IMR-90 (cell line): ENCODE results near the gene SGK1. TPM values are rescaled to one million over a fixed set of nuclear protein-coding genes. Genes with fewer than 3 reads are reported as not detected.

ENCODE experiments used
- ATAC-seq: fragments of 200-7000 bp; cut with Tn5 transposase; 2 replicates; pipeline ENCODE4 v1.9.1; 2020; ENCODE audit warnings: low read depth, mild to moderate bottlenecking, moderate library complexity
- BruUV-seq: library from RNA; stranded (reverse); fragments of 400-500 nt; replicated peaks from 2 replicates; lab custom pipeline; 2021; lab: Mats Ljungman, UMichigan
- CTCF ChIA-PET: fragments of 300-600 bp; formaldehyde crosslinking; extraction: SDS; loops from one replicate; lab custom pipeline; 2021; ENCODE audit warnings: antibody characterized with exemption; lab: Yijun Ruan, JAX
- POLR2A ChIA-PET: fragments of 300-600 bp; sonication (Branson Sonifier 250); formaldehyde crosslinking; loops from one replicate; lab custom pipeline; 2022; ENCODE audit warnings: antibody characterized with exemption; ENCODE audit not compliant: unreplicated experiment; lab: Charles Lee
- DNase-seq: peaks from one replicate; pipeline ENCODE4 v3.0.0; 2013
- H2AFZ ChIP-seq: replicated peaks from 2 replicates; pipeline ENCODE3; 2013; ENCODE audit warnings: low read length, mild to moderate bottlenecking; ENCODE audit not compliant: poor library complexity
- H2AK5ac ChIP-seq: 2 replicates; pipeline ENCODE4 v1.6.1; 2013; ENCODE audit warnings: low read depth, low read length, inconsistent platforms
- H2AK9ac ChIP-seq: replicated peaks from 2 replicates; pipeline ENCODE3; 2013; ENCODE audit warnings: mild to moderate bottlenecking, low read depth, low read length, moderate library complexity; ENCODE audit not compliant: poor library complexity
- H2BK120ac ChIP-seq: 2 replicates; pipeline ENCODE4 v1.6.1; 2013; ENCODE audit warnings: low read depth, low read length, inconsistent platforms
- H2BK15ac ChIP-seq: 3 replicates; pipeline ENCODE4 v1.6.1; 2013; ENCODE audit warnings: low read depth, low read length, inconsistent platforms
- H2BK20ac ChIP-seq: 2 replicates; pipeline ENCODE4 v1.6.1; 2013; ENCODE audit warnings: low read depth, mild to moderate bottlenecking, inconsistent platforms, low read length, moderate library complexity
- H2BK5ac ChIP-seq: 2 replicates; pipeline ENCODE4 v1.6.1; 2013; ENCODE audit warnings: mild to moderate bottlenecking, low read depth, low read length, inconsistent platforms; ENCODE audit not compliant: poor library complexity, severe bottlenecking
- H3K14ac ChIP-seq: replicated peaks from 2 replicates; pipeline ENCODE4 v1.6.1; 2013; ENCODE audit warnings: low read depth, low read length, inconsistent platforms
- H3K18ac ChIP-seq: 2 replicates; pipeline ENCODE4 v1.6.1; 2013; ENCODE audit warnings: low read depth, low read length, control low read depth
- H3K23ac ChIP-seq: 2 replicates; pipeline ENCODE4 v1.6.1; 2013; ENCODE audit warnings: low read depth, low read length, inconsistent platforms
- H3K27ac ChIP-seq: 2 replicates; pipeline ENCODE4 v1.5.1; 2013; ENCODE audit warnings: mild to moderate bottlenecking, control low read depth, low read length; ENCODE audit not compliant: insufficient read depth
- H3K27me3 ChIP-seq: 2 replicates; pipeline ENCODE4 v1.6.1; 2013; ENCODE audit warnings: low read length; ENCODE audit not compliant: control insufficient read depth, insufficient read depth
- H3K36me3 ChIP-seq: 2 replicates; pipeline ENCODE4 v1.6.1; 2013; ENCODE audit warnings: low read length, mixed read lengths; ENCODE audit not compliant: control insufficient read depth, insufficient read depth
- H3K4ac ChIP-seq: 2 replicates; pipeline ENCODE4 v1.6.1; 2013; ENCODE audit warnings: low read depth, low read length, inconsistent platforms
- H3K4me1 ChIP-seq: 2 replicates; pipeline ENCODE4 v1.6.1; 2013; ENCODE audit warnings: low read length, mixed read lengths; ENCODE audit not compliant: control insufficient read depth, insufficient read depth
- H3K4me2 ChIP-seq: 2 replicates; pipeline ENCODE4 v1.6.1; 2013; ENCODE audit warnings: low read depth, mild to moderate bottlenecking, control low read depth, low read length, moderate library complexity
- H3K4me3 ChIP-seq: 2 replicates; pipeline ENCODE4 v1.5.1; 2013; ENCODE audit warnings: low read depth, mild to moderate bottlenecking, control low read depth, low read length, moderate library complexity; ENCODE audit not compliant: insufficient read depth
- H3K56ac ChIP-seq: 2 replicates; pipeline ENCODE4 v1.6.1; 2013; ENCODE audit warnings: low read length, inconsistent platforms; ENCODE audit not compliant: insufficient read depth; ENCODE audit errors: extremely low read depth
- H3K79me1 ChIP-seq, 2 experiments: 2 replicates each; pipeline ENCODE4 v1.6.1; 2013; ENCODE audit warnings: low read length in 2 of 2, inconsistent platforms in 1 of 2, low read depth in 1 of 2
- H3K9ac ChIP-seq: 2 replicates; pipeline ENCODE4 v1.6.1; 2013; ENCODE audit warnings: low read depth, low read length, control low read depth
- H3K9me1 ChIP-seq: 2 replicates; pipeline ENCODE4 v1.6.1; 2013; ENCODE audit warnings: low read length, inconsistent platforms; ENCODE audit not compliant: insufficient read depth
- H3K9me3 ChIP-seq: 2 replicates; pipeline ENCODE4 v1.6.1; 2013; ENCODE audit warnings: low read length; ENCODE audit not compliant: control insufficient read depth, insufficient read depth
- H4K20me1 ChIP-seq: 2 replicates; pipeline ENCODE4 v1.6.1; 2013; ENCODE audit warnings: low read length, inconsistent platforms; ENCODE audit not compliant: insufficient read depth
- H4K5ac ChIP-seq: 2 replicates; pipeline ENCODE4 v1.6.1; 2013; ENCODE audit warnings: mild to moderate bottlenecking, low read depth, low read length, control low read depth
- H4K8ac ChIP-seq, 2 experiments: 2 replicates each; pipeline ENCODE4 v1.6.1; 2013; ENCODE audit warnings: low read depth in 2 of 2, low read length in 2 of 2, control low read depth in 1 of 2, inconsistent platforms in 1 of 2
- H4K91ac ChIP-seq: 2 replicates; pipeline ENCODE4 v1.6.1; 2013; ENCODE audit warnings: low read depth, low read length, inconsistent platforms; ENCODE audit not compliant: insufficient read depth
- CEBPB ChIP-seq: IDR thresholded peaks from 2 replicates; pipeline ENCODE4 v1.6.1; 2012; ENCODE audit warnings: low read depth, low read length, improper control_type of control experiment
- CHD1 ChIP-seq: IDR thresholded peaks from 2 replicates; pipeline ENCODE4 v1.6.1; 2012; ENCODE audit warnings: low read depth, low read length, improper control_type of control experiment
- WGBS, 2 experiments: methylation state at CpG; one replicate each; pipeline versions ENCODE4 v1.1.5 to v1.1.7; 2013; ENCODE audit warnings: missing lambda C conversion rate in 2 of 2; ENCODE audit not compliant: insufficient read length in 1 of 2; ENCODE audit errors: extremely low coverage in 2 of 2; 5-methylcytosine and 5-hydroxymethylcytosine counted together
- dilution Hi-C: fragments of 300-500 bp; cut with HindIII; formaldehyde crosslinking; loops from one replicate; pipeline ENCODE4 v1.14.3; 2018; ENCODE audit warnings: low sequenced_read_pairs; ENCODE audit not compliant: unreplicated experiment
- in situ Hi-C: fragments of 300-500 bp; cut with MboI; formaldehyde crosslinking; loops from 3 replicates; pipeline ENCODE4 v1.14.3; 2019; ENCODE audit warnings: low sequenced_read_pairs, inconsistent platforms, mixed read lengths
- intact Hi-C: fragments of 100-400 bp; cut with micrococcal nuclease; formaldehyde crosslinking; loops from 2 replicates; pipeline ENCODE4 v1.10.0; 2022
- polyA plus RNA-seq, 3 experiments: library from polyadenylated mRNA; depleted of rRNA; stranded (reverse); fragments of >200 nt; gene quantifications; 2 replicates each; pipeline ENCODE4 v1.2.3, GENCODE V29; 2012; ENCODE audit warnings: low replicate concordance in 1 of 3
- total RNA-seq: library from RNA; depleted of rRNA; stranded (reverse); fragments of >200 nt; gene quantifications from 2 replicates; pipeline ENCODE4 v1.2.3, GENCODE V29; 2012

The SGK1 gene
- total and polyA plus RNA-seq, 2 of the 4 experiments (the other 2 are of a cell fraction), result 121 to 255 TPM

DNA sequence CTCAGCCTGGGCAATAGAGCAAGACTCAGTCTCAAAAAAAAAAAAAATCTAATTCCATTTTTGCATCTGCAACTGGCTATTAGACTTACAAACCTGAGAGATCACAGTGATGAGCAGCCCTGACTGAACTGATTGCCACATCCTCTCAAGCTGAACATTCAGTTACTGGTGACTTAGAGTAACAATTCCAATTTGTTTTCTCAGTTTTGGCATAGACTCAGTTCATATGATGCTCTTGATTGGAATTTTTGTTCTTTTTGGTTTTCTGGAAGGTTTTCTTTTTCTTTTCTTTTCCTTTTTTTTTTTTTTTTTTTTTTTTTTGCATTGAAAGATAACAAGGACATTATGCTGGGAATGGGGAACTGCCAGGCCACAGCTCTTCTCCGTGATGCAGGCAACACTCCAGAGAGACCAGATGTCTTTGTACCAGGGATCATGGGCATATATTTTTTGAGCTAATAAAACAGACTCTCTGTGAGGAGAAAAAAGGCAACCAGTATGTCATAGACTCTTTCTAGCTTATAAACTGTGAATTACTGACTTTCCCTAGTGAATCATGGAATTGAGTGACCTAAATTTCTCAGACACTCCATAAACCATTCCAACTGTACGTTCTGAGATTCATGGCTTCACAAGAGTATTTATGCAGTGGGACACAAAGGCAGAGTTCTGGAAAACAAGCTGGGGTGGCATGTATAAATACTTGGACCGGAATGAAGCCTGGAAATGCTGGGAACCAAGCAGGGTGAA lies 179.5 kb downstream of the SGK1 start:
- Histone ChIP-seq H3K4me1 (0 out of 2 replicates have a peak, but pooled peaks cover 2% of the 10 kb centered on the region), H4K5ac (no peak overlapping the region), H3K27me3 (no peaks in the 10 kb centered on the region), H2AK9ac (no peak overlapping the region), H3K18ac (no peak overlapping the region), H3K23ac (no peak overlapping the region), H4K91ac (no peak overlapping the region), H2BK20ac (no peak overlapping the region), H2AFZ (no peak overlapping the region), H3K9ac (no peak overlapping the region), H2BK120ac (no peak overlapping the region), H4K20me1 (no peaks in the 10 kb centered on the region), H2BK5ac (no peak overlapping the region), H4K8ac (no peak overlapping the region), H3K9me1 (no peaks in the 10 kb centered on the region; the same call in 1 of the 2 replicates), H3K56ac (no peak overlapping the region), H3K4me3 (no peak overlapping the region), H2BK15ac (no peak overlapping the region), H2AK5ac (no peak overlapping the region), H3K14ac (no peak overlapping the region), H3K27ac (no peak overlapping the region), H3K36me3 (no peaks in the 10 kb centered on the region), H3K9me3 (no peaks in the 10 kb centered on the region), H3K4me2 (no peak overlapping the region), H3K79me1 (no peaks in the 10 kb centered on the region), H3K4ac (no peak overlapping the region)
- peak; percentile 55 for DNase-seq
- WGBS, 2 experiments, result 60% methylated on average over 1 of the region's 3 CpGs; no CpG with 5 or more reads in 1 of the 2 experiments
- ChIA-PET CTCF (interaction anchor here (0.6 to 1.2 kb wide), 3 partner anchors 10 to 768 kb away, joined by 3 to 5 read pairs (median 4); no protein-coding TSS in a partner anchor), POLR2A (interaction anchor here (0.7 kb wide), 1 partner anchor 55 kb away, joined by 4 read pairs; no protein-coding TSS in a partner anchor)
- intact Hi-C loops, result no loop called here
- TF ChIP-seq CEBPB (peak; percentile 63), CHD1 (no peak)
- dilution Hi-C loops, result no loop called here
- peak; percentile 27 for ATAC-seq
- in situ Hi-C loops, result loop anchor here (25.0 kb wide), 1 partner anchor 1299 kb away; no protein-coding TSS in a partner anchor
- no TSS peak for BruUV-seq
